HL-60/S4 treated with retinoic acid at 250 ng/mL for 4 days and 3 days (cell line): Measurements from ENCODE around the gene PLBD2.

Experiments
- in situ Hi-C: fragments of 300-500 bp; cut with MboI; formaldehyde crosslinking; loops from 2 replicates; pipeline ENCODE4 v1.7.0; 2022; ENCODE audit warnings: low sequenced_read_pairs

The PLBD2 gene

GRCh38 chr12:113413488-113413939 is 55.1 kb downstream of the PLBD2 start:
- in situ Hi-C loops, result no loop called here

GRCh38 chr12:113414519-113415038 is 56.2 kb downstream of the PLBD2 start:
- in situ Hi-C loops, result no loop called here

GRCh38 chr12:113416091-113416754 is 57.8 kb downstream of the PLBD2 start:
- in situ Hi-C loops, result no loop called here

GRCh38 chr12:113418213-113418879 is 60.0 kb downstream of the PLBD2 start:
- in situ Hi-C loops, result no loop called here

GRCh38 chr12:113420996-113421595 is 62.7 kb downstream of the PLBD2 start:
- in situ Hi-C loops, result loop anchor here (10.0 kb wide), 1 partner anchor 226 kb away; no protein-coding TSS in a partner anchor

- in situ Hi-C loops, result loop anchor here (10.0 kb wide), 1 partner anchor 227 kb away; no protein-coding TSS in a partner anchor
These were observed 63.9 kb downstream of the PLBD2 start, which contains the start of gene SDSL for GRCh38 chr12:113422030-113422885. Gene SDSL, plus strand, starts transcription at chr12:113422380. Its CDS starts 5,603 bp downstream, at chr12:113427983.

- in situ Hi-C loops, result loop anchor here (10.0 kb wide), 1 partner anchor 228 kb away; no protein-coding TSS in a partner anchor
These were observed 64.7 kb downstream of the PLBD2 start for GRCh38 chr12:113422886-113423669.

- in situ Hi-C loops, result loop anchor here (10.0 kb wide), 1 partner anchor 230 kb away; no protein-coding TSS in a partner anchor
These were observed 66.1 kb downstream of the PLBD2 start for GRCh38 chr12:113424456-113424855.

- in situ Hi-C loops, result loop anchor here (10.0 kb wide), 1 partner anchor 230 kb away; no protein-coding TSS in a partner anchor
These were observed 66.8 kb downstream of the PLBD2 start for GRCh38 chr12:113424915-113425823.

- in situ Hi-C loops, result loop anchor here (10.0 kb wide), 1 partner anchor 231 kb away; no protein-coding TSS in a partner anchor
These were observed 67.6 kb downstream of the PLBD2 start for GRCh38 chr12:113425960-113426453.

- in situ Hi-C loops, result loop anchor here (10.0 kb wide), 1 partner anchor 233 kb away; no protein-coding TSS in a partner anchor
These were observed 69.5 kb downstream of the PLBD2 start for GRCh38 chr12:113427882-113428281.

- in situ Hi-C loops, result loop anchor here (10.0 kb wide), 1 partner anchor 234 kb away; no protein-coding TSS in a partner anchor
These were observed 70.1 kb downstream of the PLBD2 start for GRCh38 chr12:113428482-113428881.

- in situ Hi-C loops, result no loop called here
These were observed 74.6 kb downstream of the PLBD2 start for GRCh38 chr12:113432986-113433385.

GRCh38 chr12:113435367-113435766 is 77.0 kb downstream of the PLBD2 start:
- in situ Hi-C loops, result no loop called here

- in situ Hi-C loops, result no loop called here
These were observed 78.2 kb downstream of the PLBD2 start for GRCh38 chr12:113436586-113436985.

- in situ Hi-C loops, result no loop called here
These were observed 78.8 kb downstream of the PLBD2 start for GRCh38 chr12:113436993-113437728.

- in situ Hi-C loops, result no loop called here
These were observed 79.3 kb downstream of the PLBD2 start for GRCh38 chr12:113437729-113438100.
